B cell (primary cell): Measurements from ENCODE around the gene ZNF324. TPM values are rescaled to one million over a fixed set of nuclear protein-coding genes. Genes with fewer than 3 reads are reported as not detected.

Source experiments
- ATAC-seq: fragments of 200-7000 bp; cut with Tn5 transposase; one replicate; pipeline ENCODE4 v1.10.0; 2021; ENCODE audit warnings: low read depth, mild to moderate bottlenecking, moderate number of reproducible peaks, moderate library complexity
- CTCF ChIA-PET: fragments of 350-600 bp; sonication (Branson Sonifier 250); formaldehyde crosslinking; loops from one replicate; lab custom pipeline; 2021; ENCODE audit warnings: antibody characterized with exemption, inconsistent platforms; lab: Charles Lee
- POLR2A ChIA-PET: fragments of 350-600 bp; sonication (Branson Sonifier 250); formaldehyde crosslinking; loops from one replicate; lab custom pipeline; 2021; ENCODE audit warnings: antibody characterized with exemption; lab: Charles Lee
- DNase-seq: peaks from one replicate; pipeline ENCODE4 v3.0.0; 2013
- H2AFZ ChIP-seq: 2 replicates; pipeline ENCODE4 v1.6.1; 2012; ENCODE audit warnings: mild to moderate bottlenecking, low read depth, low read length; ENCODE audit not compliant: insufficient read depth, poor library complexity, severe bottlenecking
- H3K27ac ChIP-seq, 2 donors: 1 replicate in 1 of 2; 2 replicates in 1 of 2; pipeline ENCODE4 v1.5.1; 2012 to 2013; ENCODE audit warnings: low read length in 2 of 2, mild to moderate bottlenecking in 2 of 2, moderate library complexity in 1 of 2
- H3K27me3 ChIP-seq, 4 experiments: fragments of 200-600 bp in 1 of 4; sonication (generic) in 1 of 4; replicated peaks in 1 of 4; 1 replicate in 2 of 4; 2 replicates in 2 of 4; pipeline versions ENCODE4 v1.6.1 to v1.7.0; 2013 to 2016; ENCODE audit warnings: low read length in 3 of 4, mild to moderate bottlenecking in 2 of 4, mixed read lengths in 1 of 4, moderate library complexity in 1 of 4; ENCODE audit not compliant: insufficient read depth in 4 of 4, control insufficient read depth in 3 of 4; ENCODE audit errors: control extremely low read depth in 1 of 4
- H3K36me3 ChIP-seq, 2 experiments: replicated peaks in 1 of 2; 1 replicate in 1 of 2; 2 replicates in 1 of 2; pipeline versions ENCODE4 v1.6.1 to v1.7.1; 2013; ENCODE audit warnings: low read length in 1 of 2; ENCODE audit not compliant: insufficient read depth in 2 of 2, control insufficient read depth in 1 of 2; ENCODE audit errors: control extremely low read depth in 1 of 2, extremely low read depth in 1 of 2
- H3K4me1 ChIP-seq, 2 donors: fragments of 200-600 bp in 1 of 2; sonication (generic) in 1 of 2; 1 replicate in 1 of 2; 2 replicates in 1 of 2; pipeline versions ENCODE4 v1.5.1 to v1.6.1; 2013 to 2017; ENCODE audit warnings: low read length in 2 of 2; ENCODE audit not compliant: control insufficient read depth in 2 of 2, insufficient read depth in 2 of 2
- H3K4me2 ChIP-seq: replicated peaks from 2 replicates; pipeline ENCODE3; 2012; ENCODE audit warnings: mild to moderate bottlenecking, low read depth, low read length; ENCODE audit not compliant: poor library complexity, severe bottlenecking
- H3K4me3 ChIP-seq, 5 experiments: fragments of 200-600 bp in 1 of 5; sonication (generic) in 1 of 5; 1 replicate in 3 of 5; 2 replicates in 2 of 5; pipeline versions ENCODE4 v1.5.1 to v1.7.0; 2011 to 2016; ENCODE audit warnings: low read length in 4 of 5, mild to moderate bottlenecking in 4 of 5, low read depth in 2 of 5, control low read depth in 1 of 5, moderate library complexity in 1 of 5; ENCODE audit not compliant: insufficient read depth in 1 of 5; ENCODE audit errors: control extremely low read depth in 1 of 5, extremely low read depth in 1 of 5
- H3K79me2 ChIP-seq: fragments of 200-600 bp; sonication (generic); one replicate; pipeline ENCODE4 v1.6.0; 2016; ENCODE audit warnings: low read length; ENCODE audit not compliant: control insufficient read depth, insufficient read depth
- H3K9ac ChIP-seq: fragments of 200-600 bp; sonication (generic); 2 replicates; pipeline ENCODE4 v1.6.1; 2017; ENCODE audit warnings: mild to moderate bottlenecking, low read length, moderate library complexity
- H3K9me3 ChIP-seq, 3 donors: one replicate each; pipeline versions ENCODE4 v1.6.1 to v1.7.1; 2013; ENCODE audit warnings: low read length in 2 of 3; ENCODE audit not compliant: control insufficient read depth in 2 of 3, insufficient read depth in 1 of 3; ENCODE audit errors: control extremely low read depth in 1 of 3
- H4K20me1 ChIP-seq: 2 replicates; pipeline ENCODE4 v1.6.0; 2012; ENCODE audit warnings: mild to moderate bottlenecking, low read length; ENCODE audit not compliant: insufficient read depth, control insufficient read depth, poor library complexity, severe bottlenecking
- H3K27ac Mint-ChIP-seq: one replicate; pipeline ENCODE4 v1.8.0; 2021; ENCODE audit warnings: mixed read lengths
- H3K27me3 Mint-ChIP-seq: one replicate; pipeline ENCODE4 v1.8.0; 2021; ENCODE audit warnings: mixed read lengths
- H3K4me1 Mint-ChIP-seq: one replicate; pipeline ENCODE4 v1.8.0; 2021; ENCODE audit warnings: mixed read lengths
- H3K4me3 Mint-ChIP-seq: one replicate; pipeline ENCODE4 v1.8.0; 2021; ENCODE audit warnings: mixed read lengths
- H3K9me3 Mint-ChIP-seq: one replicate; pipeline ENCODE4 v1.8.0; 2022; ENCODE audit warnings: mixed read lengths; ENCODE audit not compliant: insufficient read depth
- EZH2 ChIP-seq: IDR thresholded peaks from 2 replicates; pipeline ENCODE4 v1.6.1; 2012; ENCODE audit warnings: borderline replicate concordance, low read depth, mild to moderate bottlenecking, moderate library complexity, low read length; ENCODE audit not compliant: insufficient read depth, poor library complexity, severe bottlenecking
- WGBS: methylation state at CpG from one replicate; pipeline ENCODE4 v1.1.5; 2013; ENCODE audit warnings: missing lambda C conversion rate; ENCODE audit not compliant: insufficient coverage; 5-methylcytosine and 5-hydroxymethylcytosine counted together
- intact Hi-C: fragments of 100-400 bp; cut with micrococcal nuclease; formaldehyde crosslinking; loops from one replicate; pipeline ENCODE4 v1.10.0; 2022
- polyA plus RNA-seq: library from polyadenylated mRNA; depleted of rRNA; stranded (reverse); fragments of >200 nt; gene quantifications from 2 replicates; pipeline ENCODE4 v1.2.3, GENCODE V29; 2012
- total RNA-seq, 2 donors: library from RNA; stranded (reverse); fragments of 120-200 nt in 1 of 2; gene quantifications; 1 replicate in 1 of 2; 2 replicates in 1 of 2; pipeline versions ENCODE4 v1.2.3 to v1.2.4, GENCODE V29; 2013 to 2022
- TF ChIP-seq, protein P1 (sequence below): fragments of 200-600 bp; IDR thresholded peaks from one replicate; pipeline ENCODE4 v1.8.0; 2022; ENCODE audit warnings: antibody characterized with exemption, mild to moderate bottlenecking

The ZNF324 gene
- total and polyA plus RNA-seq, 2 donors (not counting 1 experiment from before 2014, with no cell fraction given): 12.8 to 21.0 TPM

DNA sequence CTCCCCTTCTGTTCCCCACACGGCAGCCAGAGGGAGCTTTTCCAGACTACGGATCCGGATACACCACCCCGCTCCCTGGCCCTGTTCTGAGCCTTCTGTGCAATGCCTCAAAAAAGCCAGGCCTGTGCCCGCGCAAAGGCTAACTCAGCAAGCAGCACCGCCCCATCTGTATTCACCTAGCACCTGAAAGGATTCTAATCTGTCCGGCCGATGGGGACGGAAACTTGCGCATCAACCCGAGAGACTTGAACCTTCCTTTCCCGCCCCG, 52.1 kb downstream of the ZNF324 start:
- intact Hi-C loops: loop anchor here (1.0 to 2.0 kb wide), 5 partner anchors 20 to 192 kb away; partner anchors contain the start of genes CHMP2A, ZNF132 and ZNF837
- peak overlapping the region; percentile 93 for H3K4me2 ChIP-seq
- ATAC-seq (no peak), DNase-seq (no peak)
- Mint-ChIP-seq H3K27ac (peak overlapping the region; percentile 99), H3K27me3 (no peaks in the 10 kb centered on the region), H3K9me3 (no peaks in the 10 kb centered on the region), H3K4me3 (peak overlapping the region; percentile 98), H3K4me1 (peaks cover 47% of the 10 kb centered on the region)
- 0% methylated on average over 14 of the region's 14 CpGs for WGBS
- peak overlapping the region; percentile 79 for H2AFZ ChIP-seq
- no peaks in the 10 kb centered on the region for H3K9me3 ChIP-seq
- peaks cover 47% of the 10 kb centered on the region for H3K79me2 ChIP-seq
- peak overlapping the region; percentile 76 to 96 for H3K27ac ChIP-seq
- H4K20me1 ChIP-seq: peaks cover 44% of the 10 kb centered on the region
- TF ChIP-seq EZH2: no peak
- TF ChIP-seq, protein P1, sequence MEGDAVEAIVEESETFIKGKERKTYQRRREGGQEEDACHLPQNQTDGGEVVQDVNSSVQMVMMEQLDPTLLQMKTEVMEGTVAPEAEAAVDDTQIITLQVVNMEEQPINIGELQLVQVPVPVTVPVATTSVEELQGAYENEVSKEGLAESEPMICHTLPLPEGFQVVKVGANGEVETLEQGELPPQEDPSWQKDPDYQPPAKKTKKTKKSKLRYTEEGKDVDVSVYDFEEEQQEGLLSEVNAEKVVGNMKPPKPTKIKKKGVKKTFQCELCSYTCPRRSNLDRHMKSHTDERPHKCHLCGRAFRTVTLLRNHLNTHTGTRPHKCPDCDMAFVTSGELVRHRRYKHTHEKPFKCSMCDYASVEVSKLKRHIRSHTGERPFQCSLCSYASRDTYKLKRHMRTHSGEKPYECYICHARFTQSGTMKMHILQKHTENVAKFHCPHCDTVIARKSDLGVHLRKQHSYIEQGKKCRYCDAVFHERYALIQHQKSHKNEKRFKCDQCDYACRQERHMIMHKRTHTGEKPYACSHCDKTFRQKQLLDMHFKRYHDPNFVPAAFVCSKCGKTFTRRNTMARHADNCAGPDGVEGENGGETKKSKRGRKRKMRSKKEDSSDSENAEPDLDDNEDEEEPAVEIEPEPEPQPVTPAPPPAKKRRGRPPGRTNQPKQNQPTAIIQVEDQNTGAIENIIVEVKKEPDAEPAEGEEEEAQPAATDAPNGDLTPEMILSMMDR: no peak
- ChIA-PET POLR2A (interaction anchor here (1.2 to 3.3 kb wide), 11 partner anchors 19 to 192 kb away, joined by 3 to 30 read pairs (median 7); partner anchors contain the start of genes TRIM28, ZNF132, ZNF324B and ZNF497), CTCF (interaction anchor here (0.6 to 4.9 kb wide), 13 partner anchors 10 to 791 kb away, joined by 3 to 72 read pairs (median 7); partner anchors contain the start of genes CHMP2A, TRIM28, ZNF497 and ZNF584)
- H3K27me3 ChIP-seq: no peaks in the 10 kb centered on the region
- peaks cover 21 to 34% of the 10 kb centered on the region in 2 donors for H3K4me1 ChIP-seq
- H3K36me3 ChIP-seq: peaks cover 0 to 12% of the 10 kb centered on the region in 2 experiments
- H3K4me3 ChIP-seq: peak overlapping the region; percentile 32 to 78 (median 71)
- peak overlapping the region; percentile 81 for H3K9ac ChIP-seq
